HCT116 (cell line): ENCODE data around the gene AXIN1. TPM values are rescaled to one million over a fixed set of nuclear protein-coding genes. Genes with fewer than 3 reads are reported as not detected.

Experiments
- ATAC-seq: fragments of 200-7000 bp; cut with Tn5 transposase; 2 replicates; pipeline ENCODE4 v1.9.1; 2020; ENCODE audit warnings: mild to moderate bottlenecking, moderate library complexity
- BruUV-seq: library from RNA; stranded (reverse); fragments of 400-500 nt; replicated peaks from 2 replicates; lab custom pipeline; 2021; lab: Mats Ljungman, UMichigan
- CTCF ChIA-PET: fragments of 300-600 bp; sonication (Branson Sonifier 250); formaldehyde crosslinking; loops from one replicate; lab custom pipeline; 2021; ENCODE audit warnings: antibody characterized with exemption; lab: Charles Lee
- POLR2A ChIA-PET: fragments of 300-600, 350-600 bp; sonication (Branson Sonifier 250); formaldehyde crosslinking; loops from one replicate; lab custom pipeline; 2021; ENCODE audit warnings: antibody characterized with exemption; lab: Charles Lee
- RAD21 ChIA-PET, 2 experiments: fragments of 300-600 bp; sonication (Branson Sonifier 250); formaldehyde crosslinking; loops; one replicate each; lab custom pipeline; 2023; ENCODE audit warnings: low total read pairs in 2 of 2; ENCODE audit not compliant: uncharacterized antibody in 2 of 2, unreplicated experiment in 2 of 2, low non-redundant PET in 1 of 2; lab: Charles Lee
- DNase-seq: peaks from one replicate; pipeline ENCODE4 v3.0.0-alpha.2; 2010; ENCODE audit warnings: low read depth, low spot score
- H2AFZ ChIP-seq: fragments of 200-600 bp; shearing (Covaris generic), sonication (generic); 2 replicates; pipeline ENCODE4 v1.6.1; 2017; ENCODE audit warnings: low read depth, mixed run types, mixed read lengths, antibody characterized with exemption, low read length; ENCODE audit not compliant: poor library complexity, severe bottlenecking
- H3K27ac ChIP-seq: 2 replicates; pipeline ENCODE4 v1.5.1; 2012; ENCODE audit warnings: low read depth, low read length
- H3K27me3 ChIP-seq: fragments of 200-600 bp; sonication (generic); 2 replicates; pipeline ENCODE4 v1.6.1; 2016; ENCODE audit warnings: mixed run types, low read length, mixed read lengths; ENCODE audit not compliant: insufficient read depth
- H3K36me3 ChIP-seq, 2 experiments: fragments of 200-500 bp in 1 of 2; fragments of 200-600 bp in 1 of 2; sonication (Bioruptor generic) in 1 of 2; sonication (generic) in 1 of 2; 2 replicates each; pipeline versions ENCODE4 v1.5.1 to v1.6.1; 2014 to 2016; ENCODE audit warnings: low read length in 2 of 2, inconsistent platforms in 1 of 2, mixed read lengths in 1 of 2, mixed run types in 1 of 2; ENCODE audit not compliant: insufficient read depth in 2 of 2, control insufficient read depth in 1 of 2
- H3K4me1 ChIP-seq, 2 experiments: fragments of 200-600 bp in 1 of 2; sonication (generic) in 1 of 2; 2 replicates each; pipeline versions ENCODE4 v1.5.1 to v1.6.1; 2012 to 2017; ENCODE audit warnings: low read length in 2 of 2, inconsistent platforms in 1 of 2, mild to moderate bottlenecking in 1 of 2, mixed read lengths in 1 of 2, mixed run types in 1 of 2, moderate library complexity in 1 of 2; ENCODE audit not compliant: insufficient read depth in 2 of 2, control insufficient read depth in 1 of 2
- H3K4me2 ChIP-seq: fragments of 200-600 bp; sonication (generic); 2 replicates; pipeline ENCODE4 v1.6.1; 2017; ENCODE audit warnings: mixed run types, low read length, mixed read lengths
- H3K4me3 ChIP-seq, 2 experiments: fragments of 200-600 bp in 1 of 2; sonication (generic) in 1 of 2; replicated peaks in 1 of 2; 2 replicates each; pipeline ENCODE4 v1.5.1; 2011 to 2016; ENCODE audit warnings: low read length in 2 of 2, control low read depth in 1 of 2, low read depth in 1 of 2, mild to moderate bottlenecking in 1 of 2, mixed read lengths in 1 of 2, mixed run types in 1 of 2
- H3K79me2 ChIP-seq: fragments of 200-600 bp; sonication (generic); 2 replicates; pipeline ENCODE4 v1.6.1; 2017; ENCODE audit warnings: mild to moderate bottlenecking, mixed run types, low read length, moderate library complexity, mixed read lengths; ENCODE audit not compliant: insufficient read depth
- H3K9ac ChIP-seq: fragments of 200-600 bp; sonication (generic); 2 replicates; pipeline ENCODE4 v1.6.1; 2016; ENCODE audit warnings: low read length, mixed read lengths
- H3K9me2 ChIP-seq: fragments of 200-600 bp; sonication (generic), shearing (Covaris generic); 2 replicates; pipeline ENCODE4 v1.6.1; 2017; ENCODE audit warnings: mixed run types, mild to moderate bottlenecking, moderate library complexity; ENCODE audit not compliant: insufficient read depth
- H3K9me3 ChIP-seq, 2 experiments: fragments of 200-500 bp in 1 of 2; fragments of 200-600 bp in 1 of 2; sonication (Bioruptor generic) in 1 of 2; sonication (generic) in 1 of 2; 2 replicates each; pipeline ENCODE4 v1.6.1; 2014 to 2017; ENCODE audit warnings: low read length in 2 of 2, mixed read lengths in 2 of 2, inconsistent platforms in 1 of 2, low read depth in 1 of 2, mild to moderate bottlenecking in 1 of 2, mixed run types in 1 of 2, moderate library complexity in 1 of 2; ENCODE audit not compliant: control insufficient read depth in 1 of 2, insufficient read depth in 1 of 2
- H4K20me1 ChIP-seq: fragments of 200-600 bp; sonication (generic), shearing (Covaris generic); 2 replicates; pipeline ENCODE4 v1.6.1; 2017; ENCODE audit warnings: mixed run types, mild to moderate bottlenecking, moderate library complexity; ENCODE audit not compliant: insufficient read depth
- CBX3 ChIP-seq: IDR thresholded peaks from 2 replicates; pipeline ENCODE4 v1.6.1; 2012; ENCODE audit warnings: low read depth
- CEBPB ChIP-seq: IDR thresholded peaks from 2 replicates; pipeline ENCODE4 v1.6.1; 2012; ENCODE audit warnings: low read depth
- EGR1 ChIP-seq: IDR thresholded peaks from 2 replicates; pipeline ENCODE4 v1.6.1; 2012; ENCODE audit warnings: low read depth
- EZH2 ChIP-seq: fragments of 200-600 bp; sonication (generic); IDR thresholded peaks from 2 replicates; pipeline ENCODE4 v1.6.1; 2017; ENCODE audit warnings: antibody characterized with exemption, mixed run types
- FOSL1 ChIP-seq: IDR thresholded peaks from 2 replicates; pipeline ENCODE4 v1.6.1; 2012; ENCODE audit warnings: low read depth
- JUND ChIP-seq: IDR thresholded peaks from 2 replicates; pipeline ENCODE4 v1.6.1; 2012
- POLR2A ChIP-seq: IDR thresholded peaks from 2 replicates; pipeline ENCODE4 v1.7.0; 2011; ENCODE audit warnings: borderline replicate concordance; ENCODE audit not compliant: insufficient read depth, insufficient read length; ENCODE audit errors: extremely low read depth
- POLR2AphosphoS5 ChIP-seq: IDR thresholded peaks from 2 replicates; pipeline ENCODE4 v1.6.1; 2011; ENCODE audit warnings: mild to moderate bottlenecking, low read depth, low read length, moderate library complexity
- RAD21 ChIP-seq: IDR thresholded peaks from 2 replicates; pipeline ENCODE4 v1.6.1; 2012; ENCODE audit warnings: low read depth, mild to moderate bottlenecking
- SIN3A ChIP-seq: IDR thresholded peaks from 2 replicates; pipeline ENCODE4 v1.6.1; 2012; ENCODE audit warnings: low read depth
- SP1 ChIP-seq: IDR thresholded peaks from 2 replicates; pipeline ENCODE4 v1.6.1; 2012; ENCODE audit warnings: low read depth
- TCF7L2 ChIP-seq: IDR thresholded peaks from 2 replicates; pipeline ENCODE4 v1.7.0; 2011; ENCODE audit warnings: borderline replicate concordance, inconsistent platforms; ENCODE audit not compliant: insufficient read depth, insufficient read length; ENCODE audit errors: extremely low read depth
- YY1 ChIP-seq: IDR thresholded peaks from 2 replicates; pipeline ENCODE4 v1.6.1; 2011; ENCODE audit warnings: low read length, low read depth, moderate library complexity, mild to moderate bottlenecking; ENCODE audit not compliant: insufficient replicate concordance; ENCODE audit errors: extremely low read depth
- ZNF274 ChIP-seq: fragments of 200-500 bp; sonication (Bioruptor generic); IDR thresholded peaks from 2 replicates; pipeline ENCODE4 v1.6.1; 2014; ENCODE audit warnings: mild to moderate bottlenecking, low read depth, low read length, inconsistent platforms
- intact Hi-C: fragments of 100-400 bp; cut with micrococcal nuclease; formaldehyde crosslinking; loops from 2 replicates; pipeline ENCODE4 v1.10.0; 2022
- total RNA-seq: library from RNA; stranded (reverse); gene quantifications from one replicate; pipeline ENCODE4 v1.2.1, GENCODE V29; 2021; ENCODE audit not compliant: unreplicated experiment
- TF ChIP-seq, protein P1 (sequence below): IDR thresholded peaks from 2 replicates; pipeline ENCODE4 v1.6.1; 2012
- TF ChIP-seq, protein P2 (sequence below): IDR thresholded peaks from 2 replicates; pipeline ENCODE4 v1.6.1; 2012
- TF ChIP-seq, protein P3 (sequence below): IDR thresholded peaks from 2 replicates; pipeline ENCODE4 v1.6.1; 2012; ENCODE audit warnings: low read depth

AXIN1 gene
- total RNA-seq, 1 experiment from 2014 or later: 20.2 TPM

DNA sequence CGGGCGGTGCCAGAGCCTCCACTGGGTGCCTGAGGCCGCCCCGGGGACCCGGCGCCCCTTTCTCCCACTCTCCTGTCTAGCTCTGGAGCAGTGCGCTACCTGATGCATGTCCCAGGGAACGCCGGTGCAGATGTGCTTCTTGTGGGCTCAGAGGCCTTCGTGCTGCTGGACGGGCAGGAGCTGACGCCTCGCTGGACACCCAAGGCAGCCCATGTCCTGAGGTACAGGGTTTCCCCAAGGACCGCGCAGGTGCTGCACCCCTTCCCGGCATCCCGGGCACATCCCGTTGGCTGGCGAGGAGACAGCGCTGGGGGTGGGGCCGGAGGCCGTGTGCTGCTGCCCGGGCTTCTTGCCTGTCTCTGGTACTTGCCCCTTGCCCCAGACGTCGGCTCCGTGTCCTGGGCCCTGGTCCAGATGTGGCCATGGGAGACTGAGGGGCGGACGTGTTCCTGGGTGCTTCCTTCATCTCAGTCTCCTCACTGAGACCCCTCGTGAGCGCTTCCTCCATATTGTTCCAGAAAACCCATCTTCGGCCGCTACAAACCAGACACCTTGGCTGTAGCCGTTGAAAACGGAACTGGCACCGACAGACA, 89.2 kb downstream of the AXIN1 start:
- H3K27ac ChIP-seq: no peak overlapping the region
- TF ChIP-seq, protein P1, sequence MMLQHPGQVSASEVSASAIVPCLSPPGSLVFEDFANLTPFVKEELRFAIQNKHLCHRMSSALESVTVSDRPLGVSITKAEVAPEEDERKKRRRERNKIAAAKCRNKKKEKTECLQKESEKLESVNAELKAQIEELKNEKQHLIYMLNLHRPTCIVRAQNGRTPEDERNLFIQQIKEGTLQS: no peak
- TF ChIP-seq POLR2AphosphoS5 (no peak), JUND (no peak), YY1 (no peak), FOSL1 (no peak), CBX3 (no peak), SIN3A (no peak), CEBPB (no peak)
- TF ChIP-seq, all 23 proteins: peak for 0
- ATAC-seq (no peak), DNase-seq (no peak)
- Histone ChIP-seq H3K4me2 (no peak overlapping the region), H3K9me2 (no peaks in the 10 kb centered on the region), H3K79me2 (no peaks in the 10 kb centered on the region), H3K9ac (no peak overlapping the region), H3K9me3 (no peaks in the 10 kb centered on the region), H3K36me3 (no peaks in the 10 kb centered on the region), H3K4me1 (no peaks in the 10 kb centered on the region), H4K20me1 (no peaks in the 10 kb centered on the region), H2AFZ (no peak overlapping the region), H3K4me3 (no peak overlapping the region), H3K27me3 (no peaks in the 10 kb centered on the region)
- intact Hi-C loops: no loop called here
- BruUV-seq: no TSS peak
- ChIA-PET RAD21 (no interaction called here), POLR2A (no interaction called here), CTCF (no interaction called here)

DNA sequence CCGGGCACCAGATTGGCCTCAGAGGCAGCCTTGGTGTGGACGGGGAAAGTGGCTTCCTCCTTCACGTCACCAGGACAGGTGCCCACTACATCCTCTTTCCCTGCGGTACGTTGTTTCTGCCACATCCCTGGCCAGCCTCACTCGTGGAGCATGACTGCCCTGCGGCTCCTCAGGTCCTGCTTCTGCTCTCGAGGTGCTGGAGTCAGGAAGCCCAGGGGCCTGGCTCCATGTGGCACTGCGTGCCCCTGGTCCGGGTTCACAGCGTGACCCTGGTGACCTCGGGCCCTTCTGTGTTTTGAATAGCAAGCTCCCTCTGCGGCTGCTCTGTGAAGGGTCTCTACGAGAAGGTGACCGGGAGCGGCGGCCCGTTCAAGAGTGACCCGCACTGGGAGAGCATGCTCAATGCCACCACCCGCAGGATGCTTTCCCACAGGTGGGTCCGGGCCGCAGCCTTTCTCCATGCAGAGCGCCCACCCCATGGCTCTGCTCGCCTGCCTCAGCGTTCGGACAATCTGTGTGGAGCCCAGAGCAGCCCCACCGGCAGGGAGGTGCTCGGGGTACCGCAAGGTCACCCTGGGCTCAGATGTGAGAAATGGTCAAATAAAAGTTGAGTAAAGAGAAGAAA, 90.3 kb downstream of the AXIN1 start:
- DNase-seq: no peak
- Histone ChIP-seq H4K20me1 (no peaks in the 10 kb centered on the region), H3K27me3 (no peaks in the 10 kb centered on the region), H3K79me2 (no peaks in the 10 kb centered on the region), H3K27ac (no peak overlapping the region), H3K4me3 (no peak overlapping the region), H3K4me1 (no peaks in the 10 kb centered on the region), H3K36me3 (no peaks in the 10 kb centered on the region), H2AFZ (no peak overlapping the region), H3K9ac (no peak overlapping the region), H3K9me3 (no peaks in the 10 kb centered on the region), H3K9me2 (no peaks in the 10 kb centered on the region), H3K4me2 (no peak overlapping the region)
- no TSS peak for BruUV-seq
- ChIA-PET POLR2A (no interaction called here), RAD21 (no interaction called here), CTCF (no interaction called here)
- ATAC-seq: no peak
- intact Hi-C loops: no loop called here
- TF ChIP-seq CEBPB: no peak
- no peak for TF ChIP-seq RAD21
- TF ChIP-seq, protein P2, sequence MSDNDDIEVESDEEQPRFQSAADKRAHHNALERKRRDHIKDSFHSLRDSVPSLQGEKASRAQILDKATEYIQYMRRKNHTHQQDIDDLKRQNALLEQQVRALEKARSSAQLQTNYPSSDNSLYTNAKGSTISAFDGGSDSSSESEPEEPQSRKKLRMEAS: no peak
- TF ChIP-seq TCF7L2: no peak
- TF ChIP-seq, protein P3, sequence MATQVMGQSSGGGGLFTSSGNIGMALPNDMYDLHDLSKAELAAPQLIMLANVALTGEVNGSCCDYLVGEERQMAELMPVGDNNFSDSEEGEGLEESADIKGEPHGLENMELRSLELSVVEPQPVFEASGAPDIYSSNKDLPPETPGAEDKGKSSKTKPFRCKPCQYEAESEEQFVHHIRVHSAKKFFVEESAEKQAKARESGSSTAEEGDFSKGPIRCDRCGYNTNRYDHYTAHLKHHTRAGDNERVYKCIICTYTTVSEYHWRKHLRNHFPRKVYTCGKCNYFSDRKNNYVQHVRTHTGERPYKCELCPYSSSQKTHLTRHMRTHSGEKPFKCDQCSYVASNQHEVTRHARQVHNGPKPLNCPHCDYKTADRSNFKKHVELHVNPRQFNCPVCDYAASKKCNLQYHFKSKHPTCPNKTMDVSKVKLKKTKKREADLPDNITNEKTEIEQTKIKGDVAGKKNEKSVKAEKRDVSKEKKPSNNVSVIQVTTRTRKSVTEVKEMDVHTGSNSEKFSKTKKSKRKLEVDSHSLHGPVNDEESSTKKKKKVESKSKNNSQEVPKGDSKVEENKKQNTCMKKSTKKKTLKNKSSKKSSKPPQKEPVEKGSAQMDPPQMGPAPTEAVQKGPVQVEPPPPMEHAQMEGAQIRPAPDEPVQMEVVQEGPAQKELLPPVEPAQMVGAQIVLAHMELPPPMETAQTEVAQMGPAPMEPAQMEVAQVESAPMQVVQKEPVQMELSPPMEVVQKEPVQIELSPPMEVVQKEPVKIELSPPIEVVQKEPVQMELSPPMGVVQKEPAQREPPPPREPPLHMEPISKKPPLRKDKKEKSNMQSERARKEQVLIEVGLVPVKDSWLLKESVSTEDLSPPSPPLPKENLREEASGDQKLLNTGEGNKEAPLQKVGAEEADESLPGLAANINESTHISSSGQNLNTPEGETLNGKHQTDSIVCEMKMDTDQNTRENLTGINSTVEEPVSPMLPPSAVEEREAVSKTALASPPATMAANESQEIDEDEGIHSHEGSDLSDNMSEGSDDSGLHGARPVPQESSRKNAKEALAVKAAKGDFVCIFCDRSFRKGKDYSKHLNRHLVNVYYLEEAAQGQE: no peak
- TF ChIP-seq EZH2: no peak
- TF ChIP-seq SP1: no peak
- TF ChIP-seq ZNF274: no peak
- no peak for TF ChIP-seq JUND
- TF ChIP-seq POLR2A: no peak
- TF ChIP-seq EGR1: no peak
